ENCODE measurements around the gene HDAC4.

- TF ChIP-seq CTCF (IDR thresholded peaks at IDR 0.05) (no peak), POLR2A (IDR thresholded peaks at IDR 0.05) (no peak), EP300 (IDR thresholded peaks at IDR 0.05) (no peak), POLR2AphosphoS5 (IDR thresholded peaks at IDR 0.05) (no peak)
Observed at GRCh38 chr2:239201531-239201876, 199.3 kb downstream of the HDAC4 start.
